Measurements from ENCODE around the gene ESRRG. TPM values are rescaled to one million over a fixed set of nuclear protein-coding genes. Genes with fewer than 3 reads are reported as not detected.
A peak's percentile ranks its signal among the peaks of the same experiment; 100 is the strongest.

Gene ESRRG
- total and polyA plus RNA-seq, 2 donors (not counting 1 experiment from before 2014, with no cell fraction given), result 0.15 to 0.83 TPM

DNA sequence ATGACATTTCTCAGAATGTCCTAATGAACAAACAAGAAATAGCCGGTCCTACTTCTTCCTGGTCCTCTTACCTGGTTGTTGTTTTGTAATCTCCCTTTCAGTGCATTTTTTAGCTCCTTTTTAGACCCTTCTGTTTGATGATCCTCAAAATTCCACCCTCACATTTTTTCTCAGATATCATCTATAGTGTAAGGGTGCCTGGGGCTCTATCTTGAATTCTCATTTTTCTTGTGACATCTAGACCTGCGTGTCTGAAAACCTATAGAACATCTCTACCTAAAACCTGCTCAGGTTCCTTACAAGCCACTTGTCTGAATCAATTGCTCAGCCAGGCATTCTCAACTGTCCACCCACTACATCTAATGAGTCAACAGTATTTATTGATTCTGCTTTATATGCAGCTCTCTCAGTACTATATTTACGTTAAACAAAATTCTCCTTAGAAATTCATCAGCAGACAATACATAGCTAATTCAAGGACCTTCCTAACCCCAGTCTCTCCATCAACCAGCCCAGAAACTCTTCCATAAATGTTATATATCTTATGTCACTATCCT lies 263.5 kb downstream of the ESRRG start:
- Histone ChIP-seq H3K9me3 (ENCODE audit: control insufficient read depth, insufficient read depth, low read depth, low read length) (no peaks in the 10 kb centered on the region), H3K27ac (ENCODE audit: insufficient read depth, low read length) (no peak overlapping the region), H3K36me3 (ENCODE audit: control insufficient read depth, insufficient read depth, low read length) (no peaks in the 10 kb centered on the region), H3K4me2 (ENCODE audit: extremely low read depth, insufficient read depth, low read length) (no peak overlapping the region), H3K4me3 (replicated peaks in 1 of 4; ENCODE audit: control extremely low read depth in 1 of 4, insufficient read depth in 1 of 4, low read depth in 3 of 4, low read length in 4 of 4) (no peak overlapping the region), H3K9ac (ENCODE audit: insufficient read depth, low read length) (no peak overlapping the region), H3K79me2 (ENCODE audit: control insufficient read depth, insufficient read depth, low read length) (no peaks in the 10 kb centered on the region), H3K4me1 (ENCODE audit: control insufficient read depth, extremely low read depth, insufficient read depth, low read length) (peaks cover 12% of the 10 kb centered on the region), H3K27me3 (ENCODE audit: control insufficient read depth, insufficient read depth, low read length) (no peaks in the 10 kb centered on the region), H2AFZ (ENCODE audit: low read length) (no peak overlapping the region), H4K20me1 (ENCODE audit: control insufficient read depth, extremely low read depth, insufficient read depth, low read length) (no peaks in the 10 kb centered on the region)
- no peak for TF ChIP-seq EZH2 (IDR thresholded peaks at IDR 0.05; ENCODE audit: low read length, missing control alignments)
- TF ChIP-seq, protein P1, sequence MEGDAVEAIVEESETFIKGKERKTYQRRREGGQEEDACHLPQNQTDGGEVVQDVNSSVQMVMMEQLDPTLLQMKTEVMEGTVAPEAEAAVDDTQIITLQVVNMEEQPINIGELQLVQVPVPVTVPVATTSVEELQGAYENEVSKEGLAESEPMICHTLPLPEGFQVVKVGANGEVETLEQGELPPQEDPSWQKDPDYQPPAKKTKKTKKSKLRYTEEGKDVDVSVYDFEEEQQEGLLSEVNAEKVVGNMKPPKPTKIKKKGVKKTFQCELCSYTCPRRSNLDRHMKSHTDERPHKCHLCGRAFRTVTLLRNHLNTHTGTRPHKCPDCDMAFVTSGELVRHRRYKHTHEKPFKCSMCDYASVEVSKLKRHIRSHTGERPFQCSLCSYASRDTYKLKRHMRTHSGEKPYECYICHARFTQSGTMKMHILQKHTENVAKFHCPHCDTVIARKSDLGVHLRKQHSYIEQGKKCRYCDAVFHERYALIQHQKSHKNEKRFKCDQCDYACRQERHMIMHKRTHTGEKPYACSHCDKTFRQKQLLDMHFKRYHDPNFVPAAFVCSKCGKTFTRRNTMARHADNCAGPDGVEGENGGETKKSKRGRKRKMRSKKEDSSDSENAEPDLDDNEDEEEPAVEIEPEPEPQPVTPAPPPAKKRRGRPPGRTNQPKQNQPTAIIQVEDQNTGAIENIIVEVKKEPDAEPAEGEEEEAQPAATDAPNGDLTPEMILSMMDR (conservative IDR thresholded peaks at IDR 0.05 in 1 of 2, IDR thresholded peaks at IDR 0.05 in 1 of 2; ENCODE audit: low read depth in 1 of 2, low read length in 2 of 2), result no peak
- DNase-seq (ENCODE audit: low read depth in 2 of 2), result peak in 1 of 2 donors; percentile 21

GRCh38 chr1:216458812-216459211 lies 264.4 kb downstream of the ESRRG start:
- TF ChIP-seq EZH2 (IDR thresholded peaks at IDR 0.05; ENCODE audit: low read length, missing control alignments), result no peak
- TF ChIP-seq, protein P1 (conservative IDR thresholded peaks at IDR 0.05 in 1 of 2, IDR thresholded peaks at IDR 0.05 in 1 of 2; ENCODE audit: low read depth in 1 of 2, low read length in 2 of 2), result no peak
- peaks cover 10% of the 10 kb centered on the region for H3K4me1 ChIP-seq (ENCODE audit: control insufficient read depth, extremely low read depth, insufficient read depth, low read length)
- H3K27me3 ChIP-seq (ENCODE audit: control insufficient read depth, insufficient read depth, low read length), result no peaks in the 10 kb centered on the region
- H3K4me3 ChIP-seq (replicated peaks in 1 of 4; ENCODE audit: control extremely low read depth in 1 of 4, insufficient read depth in 1 of 4, low read depth in 3 of 4, low read length in 4 of 4), result no peak overlapping the region
- no peak overlapping the region for H3K9ac ChIP-seq (ENCODE audit: insufficient read depth, low read length)
- H3K36me3 ChIP-seq (ENCODE audit: control insufficient read depth, insufficient read depth, low read length), result no peaks in the 10 kb centered on the region
- H2AFZ ChIP-seq (ENCODE audit: low read length), result no peak overlapping the region
- no peaks in the 10 kb centered on the region for H3K9me3 ChIP-seq (ENCODE audit: control insufficient read depth, insufficient read depth, low read depth, low read length)
- H3K79me2 ChIP-seq (ENCODE audit: control insufficient read depth, insufficient read depth, low read length), result no peaks in the 10 kb centered on the region
- H3K4me2 ChIP-seq (ENCODE audit: extremely low read depth, insufficient read depth, low read length), result no peak overlapping the region
- no peaks in the 10 kb centered on the region for H4K20me1 ChIP-seq (ENCODE audit: control insufficient read depth, extremely low read depth, insufficient read depth, low read length)
- no peak overlapping the region for H3K27ac ChIP-seq (ENCODE audit: insufficient read depth, low read length)
- peak in 1 of 2 donors; percentile 36 for DNase-seq (ENCODE audit: low read depth in 2 of 2)

DNA sequence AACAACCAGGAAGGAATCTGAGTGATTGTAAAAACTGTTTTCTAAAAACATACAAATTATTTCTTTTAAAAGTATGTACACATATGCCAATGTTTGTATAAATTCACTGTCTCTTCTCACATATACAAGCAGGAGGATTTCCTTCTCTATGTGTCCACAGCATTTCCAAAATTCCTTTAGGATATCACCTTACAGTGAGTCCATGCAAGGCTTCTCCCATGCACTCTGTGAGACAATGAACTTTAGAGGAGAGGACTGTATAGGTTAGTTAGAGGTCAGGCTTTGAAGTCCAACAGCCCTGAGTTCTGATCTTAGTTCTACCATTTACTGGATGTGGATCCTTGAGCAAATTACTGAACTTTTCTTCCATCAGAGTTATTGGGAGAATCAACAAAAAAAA lies 265.9 kb downstream of the ESRRG start:
- no peak overlapping the region for H3K27ac ChIP-seq (ENCODE audit: insufficient read depth, low read length)
- no peak for TF ChIP-seq EZH2 (IDR thresholded peaks at IDR 0.05; ENCODE audit: low read length, missing control alignments)
- TF ChIP-seq, protein P1 (conservative IDR thresholded peaks at IDR 0.05 in 1 of 2, IDR thresholded peaks at IDR 0.05 in 1 of 2; ENCODE audit: low read depth in 1 of 2, low read length in 2 of 2), result no peak
- H3K9me3 ChIP-seq (ENCODE audit: control insufficient read depth, insufficient read depth, low read depth, low read length), result no peaks in the 10 kb centered on the region

More for the DNA sequence above, 265.9 kb downstream of the ESRRG start:
- Histone ChIP-seq H3K4me1 (ENCODE audit: control insufficient read depth, extremely low read depth, insufficient read depth, low read length) (peaks cover 2% of the 10 kb centered on the region), H4K20me1 (ENCODE audit: control insufficient read depth, extremely low read depth, insufficient read depth, low read length) (no peaks in the 10 kb centered on the region), H3K4me2 (ENCODE audit: extremely low read depth, insufficient read depth, low read length) (no peak overlapping the region), H3K36me3 (ENCODE audit: control insufficient read depth, insufficient read depth, low read length) (no peaks in the 10 kb centered on the region), H2AFZ (ENCODE audit: low read length) (no peak overlapping the region), H3K9ac (ENCODE audit: insufficient read depth, low read length) (no peak overlapping the region), H3K79me2 (ENCODE audit: control insufficient read depth, insufficient read depth, low read length) (no peaks in the 10 kb centered on the region), H3K4me3 (replicated peaks in 1 of 4; ENCODE audit: control extremely low read depth in 1 of 4, insufficient read depth in 1 of 4, low read depth in 3 of 4, low read length in 4 of 4) (no peak overlapping the region), H3K27me3 (ENCODE audit: control insufficient read depth, insufficient read depth, low read length) (no peaks in the 10 kb centered on the region)
- peak in 1 of 2 donors; percentile 35 for DNase-seq (ENCODE audit: low read depth in 2 of 2)

Measured in fibroblast of lung (primary cell).